HG02571 (cell line): ENCODE measurements around the gene FMNL3.

Experiments
- ATAC-seq: cut with Tn5 transposase; IDR thresholded peaks from one replicate; pipeline ENCODE4 v1.9.1; 2021; ENCODE audit warnings: mild to moderate bottlenecking, moderate library complexity; ENCODE audit not compliant: unreplicated experiment

The FMNL3 gene

GRCh38 chr12:49652921-49653520, 54.2 kb downstream of the FMNL3 start:
- no peak for ATAC-seq

GRCh38 chr12:49651855-49652254, 55.4 kb downstream of the FMNL3 start:
- no peak for ATAC-seq

- ATAC-seq, result no peak
Observed at GRCh38 chr12:49649892-49650291, 57.3 kb downstream of the FMNL3 start.

- no peak for ATAC-seq
Observed at GRCh38 chr12:49649445-49649844, 57.8 kb downstream of the FMNL3 start.

- no peak for ATAC-seq
Observed at GRCh38 chr12:49648712-49649003, 58.5 kb downstream of the FMNL3 start.

- ATAC-seq, result no peak
Observed at GRCh38 chr12:49647827-49648711, 59.1 kb downstream of the FMNL3 start.

GRCh38 chr12:49646871-49647654, 60.1 kb downstream of the FMNL3 start:
- ATAC-seq, result no peak

- no peak for ATAC-seq
Observed at GRCh38 chr12:49646331-49646830, 60.8 kb downstream of the FMNL3 start.

- no peak for ATAC-seq
Observed at GRCh38 chr12:49645146-49646039, 61.8 kb downstream of the FMNL3 start.

GRCh38 chr12:49644620-49644994, 62.6 kb downstream of the FMNL3 start:
- no peak for ATAC-seq

GRCh38 chr12:49643961-49644619, 63.1 kb downstream of the FMNL3 start:
- no peak for ATAC-seq

GRCh38 chr12:49643135-49643534, 64.1 kb downstream of the FMNL3 start:
- no peak for ATAC-seq

GRCh38 chr12:49642370-49642802, 64.8 kb downstream of the FMNL3 start:
- no peak for ATAC-seq

- ATAC-seq, result no peak
Observed at GRCh38 chr12:49641748-49642369, 65.3 kb downstream of the FMNL3 start.

GRCh38 chr12:49636979-49637755, 70.0 kb downstream of the FMNL3 start:
- no peak for ATAC-seq

GRCh38 chr12:49636574-49636973, 70.6 kb downstream of the FMNL3 start:
- no peak for ATAC-seq

- ATAC-seq, result no peak
Observed at GRCh38 chr12:49635656-49636055, 71.5 kb downstream of the FMNL3 start.

- ATAC-seq, result no peak
Observed at GRCh38 chr12:49635036-49635435, 72.2 kb downstream of the FMNL3 start.
